ENCODE results near the gene ORAI1.
"Not testable (repeated sequence)": the region's sequence is repeated elsewhere in the genome, so short reads cannot be mapped to it uniquely, and the experiment has no call there.

GRCh38 chr12:121661353-121662105 lies 35.2 kb downstream of the ORAI1 start:
- not testable (repeated sequence) for TF ChIP-seq CTCF, POLR2A (IDR thresholded peaks at IDR 0.05)
